Neuronal stem cell (in vitro differentiated cells): ENCODE measurements around the gene FGFR2.

Source experiments
- DNase-seq: peaks from one replicate; pipeline ENCODE4 v3.0.0-alpha.2; 2013; ENCODE audit warnings: low spot score
- H2AFZ ChIP-seq: one replicate; pipeline ENCODE4 v1.6.1; 2013; ENCODE audit warnings: mild to moderate bottlenecking, low read length, inconsistent platforms
- H2AK5ac ChIP-seq: 2 replicates; pipeline ENCODE4 v1.6.1; 2013; ENCODE audit warnings: low read depth, mild to moderate bottlenecking, inconsistent platforms, low read length, moderate library complexity, mixed read lengths
- H2BK120ac ChIP-seq: 2 replicates; pipeline ENCODE4 v1.6.1; 2013; ENCODE audit warnings: low read depth, mild to moderate bottlenecking, inconsistent platforms, low read length, moderate library complexity, mixed read lengths
- H2BK12ac ChIP-seq: one replicate; pipeline ENCODE4 v1.6.1; 2013; ENCODE audit warnings: low read length, inconsistent platforms
- H2BK15ac ChIP-seq: 2 replicates; pipeline ENCODE4 v1.6.1; 2013; ENCODE audit warnings: mild to moderate bottlenecking, low read length, inconsistent platforms, mixed read lengths
- H2BK5ac ChIP-seq: one replicate; pipeline ENCODE4 v1.6.1; 2013; ENCODE audit warnings: inconsistent platforms, mild to moderate bottlenecking, low read length, moderate library complexity
- H3K14ac ChIP-seq: one replicate; pipeline ENCODE4 v1.6.1; 2013; ENCODE audit warnings: low read length, inconsistent platforms
- H3K18ac ChIP-seq: 2 replicates; pipeline ENCODE4 v1.6.1; 2013; ENCODE audit warnings: low read length, inconsistent platforms
- H3K23ac ChIP-seq: 2 replicates; pipeline ENCODE4 v1.6.1; 2013; ENCODE audit warnings: low read depth, mild to moderate bottlenecking, mixed read lengths, low read length, inconsistent platforms; ENCODE audit not compliant: poor library complexity
- H3K27ac ChIP-seq: replicated peaks from 3 replicates; pipeline ENCODE4 v1.5.1; 2013; ENCODE audit warnings: low read length, inconsistent platforms
- H3K27me3 ChIP-seq, 3 experiments: 2 replicates each; pipeline ENCODE4 v1.6.1; 2013; ENCODE audit warnings: low read length in 3 of 3, mild to moderate bottlenecking in 2 of 3, inconsistent platforms in 1 of 3, low read depth in 1 of 3, mixed read lengths in 1 of 3, moderate library complexity in 1 of 3; ENCODE audit not compliant: control insufficient read depth in 3 of 3, insufficient read depth in 3 of 3
- H3K36me3 ChIP-seq, 2 donors: replicated peaks in 1 of 2; 2 replicates each; pipeline ENCODE4 v1.6.1; 2013; ENCODE audit warnings: low read length in 2 of 2; ENCODE audit not compliant: control insufficient read depth in 2 of 2, insufficient read depth in 2 of 2
- H3K4ac ChIP-seq: 2 replicates; pipeline ENCODE4 v1.6.1; 2013; ENCODE audit warnings: inconsistent platforms, mild to moderate bottlenecking, low read length, moderate library complexity
- H3K4me1 ChIP-seq, 2 donors: 1 replicate in 1 of 2; 2 replicates in 1 of 2; pipeline ENCODE4 v1.6.1; 2013; ENCODE audit warnings: low read length in 2 of 2, low read depth in 1 of 2; ENCODE audit not compliant: control insufficient read depth in 2 of 2, insufficient read depth in 1 of 2
- H3K4me2 ChIP-seq: one replicate; pipeline ENCODE4 v1.6.1; 2013; ENCODE audit warnings: mild to moderate bottlenecking, low read length, inconsistent platforms; ENCODE audit not compliant: insufficient read depth, poor library complexity, severe bottlenecking
- H3K4me3 ChIP-seq, 2 donors: 2 replicates each; pipeline ENCODE4 v1.5.1; 2013; ENCODE audit warnings: low read length in 2 of 2, mild to moderate bottlenecking in 2 of 2, inconsistent platforms in 1 of 2, moderate library complexity in 1 of 2
- H3K79me1 ChIP-seq: one replicate; pipeline ENCODE4 v1.6.1; 2013; ENCODE audit warnings: low read depth, mild to moderate bottlenecking, inconsistent platforms, low read length, moderate library complexity
- H3K9ac ChIP-seq: one replicate; pipeline ENCODE4 v1.6.1; 2013; ENCODE audit warnings: mild to moderate bottlenecking, low read depth, low read length, inconsistent platforms; ENCODE audit not compliant: poor library complexity
- H3K9me3 ChIP-seq, 2 donors: replicated peaks in 1 of 2; 2 replicates each; pipeline versions ENCODE3 to v1.6.1; 2013; ENCODE audit warnings: low read length in 2 of 2, mild to moderate bottlenecking in 2 of 2, inconsistent platforms in 1 of 2, low read depth in 1 of 2, mixed read lengths in 1 of 2, moderate library complexity in 1 of 2; ENCODE audit not compliant: control insufficient read depth in 2 of 2, insufficient read depth in 1 of 2
- H4K8ac ChIP-seq: one replicate; pipeline ENCODE4 v1.6.1; 2013; ENCODE audit warnings: low read depth, mild to moderate bottlenecking, inconsistent platforms, low read length, moderate library complexity
- H4K91ac ChIP-seq: one replicate; pipeline ENCODE4 v1.6.1; 2013; ENCODE audit warnings: low read length, low read depth, mild to moderate bottlenecking, inconsistent platforms; ENCODE audit not compliant: poor library complexity
- WGBS, 2 donors: extraction: QIAGEN DNeasy Blood & Tissue Kit; methylation state at CpG; one replicate each; pipeline ENCODE4 v1.1.7; 2013; ENCODE audit warnings: missing lambda C conversion rate in 2 of 2, mixed read lengths in 1 of 2; ENCODE audit not compliant: insufficient read length in 2 of 2, insufficient replicate concordance in 1 of 2; ENCODE audit errors: extremely low coverage in 2 of 2; 5-methylcytosine and 5-hydroxymethylcytosine counted together

The FGFR2 gene

DNA sequence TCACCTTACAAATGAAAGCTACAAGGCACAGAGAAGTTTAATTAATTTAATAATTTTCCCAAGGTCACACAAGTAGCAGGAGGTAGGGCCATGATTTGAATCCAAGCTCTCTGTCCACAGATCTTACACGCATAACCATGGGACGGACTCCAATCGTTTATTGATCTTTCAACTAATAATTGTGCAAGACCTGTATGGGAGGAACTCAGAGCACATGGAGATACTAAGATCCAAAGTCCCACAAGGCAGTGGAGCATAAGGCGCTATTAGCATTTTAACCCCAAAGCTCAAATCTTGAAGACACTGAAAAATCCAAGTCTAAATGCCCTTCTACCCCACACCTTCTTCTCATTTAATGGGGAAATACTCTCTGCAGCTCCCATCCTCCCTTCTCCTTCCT is 143.5 kb downstream of the FGFR2 start:
- Histone ChIP-seq H3K36me3 (no peaks in the 10 kb centered on the region), H3K14ac (no peak overlapping the region), H3K79me1 (no peaks in the 10 kb centered on the region), H2BK12ac (no peak overlapping the region), H2BK120ac (no peak overlapping the region), H3K23ac (no peak overlapping the region), H3K4ac (no peak overlapping the region), H2BK15ac (no peak overlapping the region), H3K27me3 (peaks cover 0 to 5% (median 0%) of the 10 kb centered on the region in 3 experiments), H3K4me3 (no peak overlapping the region), H3K27ac (no peak overlapping the region), H4K91ac (no peak overlapping the region), H3K9ac (no peak overlapping the region), H3K18ac (no peak overlapping the region), H2AK5ac (no peak overlapping the region), H2BK5ac (no peak overlapping the region), H2AFZ (no peak overlapping the region), H3K4me2 (no peak overlapping the region), H4K8ac (no peak overlapping the region), H3K9me3 (no peaks in the 10 kb centered on the region), H3K4me1 (peaks cover 2 to 16% of the 10 kb centered on the region in 2 donors)
- WGBS, 2 donors: no CpG with 5 or more reads among the region's 4 CpGs
- no peak for DNase-seq

DNA sequence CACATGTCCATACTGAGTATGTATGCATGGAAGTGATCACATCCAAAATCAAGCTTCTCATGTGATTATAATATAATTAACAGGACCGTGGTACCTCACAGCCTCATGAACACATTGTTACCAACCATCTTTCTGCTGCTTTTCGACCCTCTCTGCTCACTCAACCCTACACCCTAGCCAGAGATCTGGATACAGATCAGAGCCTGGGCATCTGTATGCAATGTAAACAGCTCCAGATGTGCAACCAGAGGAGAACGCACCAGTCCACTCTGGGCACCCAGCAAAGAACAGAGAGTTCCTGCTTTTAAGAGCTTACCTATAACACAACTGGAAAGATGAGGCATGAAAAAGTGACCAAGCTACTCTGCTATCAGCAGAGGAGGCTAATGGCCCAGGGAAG is 145.1 kb downstream of the FGFR2 start:
- DNase-seq: no peak
- Histone ChIP-seq H2BK5ac (no peak overlapping the region), H3K4me3 (no peak overlapping the region), H2BK120ac (no peak overlapping the region), H3K27ac (no peak overlapping the region), H2AFZ (no peak overlapping the region), H2BK12ac (no peak overlapping the region), H3K79me1 (no peaks in the 10 kb centered on the region), H3K23ac (no peak overlapping the region), H3K36me3 (no peaks in the 10 kb centered on the region), H3K4ac (no peak overlapping the region), H3K9ac (no peak overlapping the region), H3K18ac (no peak overlapping the region), H3K9me3 (no peaks in the 10 kb centered on the region), H3K14ac (no peak overlapping the region), H3K27me3 (no peaks in the 10 kb centered on the region), H2BK15ac (no peak overlapping the region), H4K91ac (no peak overlapping the region), H4K8ac (no peak overlapping the region), H3K4me2 (no peak overlapping the region), H3K4me1 (peaks cover 2 to 11% of the 10 kb centered on the region in 2 donors), H2AK5ac (no peak overlapping the region)
- WGBS, 2 donors: no CpG with 5 or more reads among the region's 3 CpGs

DNA sequence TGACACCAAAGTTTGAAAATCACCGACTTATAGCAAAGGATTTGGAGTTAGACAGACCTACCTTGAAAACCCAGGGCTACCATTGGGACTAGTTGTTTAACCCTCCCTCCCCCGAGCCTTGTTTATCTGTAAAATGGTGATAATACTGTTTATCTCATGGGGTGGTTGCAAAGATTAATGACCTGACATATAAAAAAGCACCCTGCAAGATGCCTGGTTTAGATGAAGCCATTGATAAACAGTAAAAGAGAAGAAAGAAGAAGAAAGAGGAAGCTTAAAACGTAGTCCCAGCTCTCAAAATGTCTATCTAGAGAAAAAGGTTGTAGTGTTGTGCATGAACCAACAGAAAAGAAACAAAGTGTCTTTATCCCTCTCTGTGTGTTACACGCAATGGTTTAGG is 145.7 kb downstream of the FGFR2 start:
- Histone ChIP-seq H3K9ac (no peak overlapping the region), H4K8ac (no peak overlapping the region), H2AK5ac (no peak overlapping the region), H3K27me3 (no peaks in the 10 kb centered on the region), H3K36me3 (no peaks in the 10 kb centered on the region), H3K9me3 (no peaks in the 10 kb centered on the region), H3K4me3 (no peak overlapping the region), H2AFZ (no peak overlapping the region), H2BK120ac (no peak overlapping the region), H4K91ac (no peak overlapping the region), H2BK12ac (no peak overlapping the region), H3K18ac (no peak overlapping the region), H3K4me1 (peaks cover 2 to 11% of the 10 kb centered on the region in 2 donors), H3K4ac (no peak overlapping the region), H2BK5ac (no peak overlapping the region), H3K79me1 (no peaks in the 10 kb centered on the region), H3K23ac (no peak overlapping the region), H3K27ac (no peak overlapping the region), H2BK15ac (no peak overlapping the region), H3K4me2 (no peak overlapping the region), H3K14ac (no peak overlapping the region)
- no CpG with 5 or more reads among the region's 4 CpGs for WGBS, 2 donors
- no peak for DNase-seq

DNA sequence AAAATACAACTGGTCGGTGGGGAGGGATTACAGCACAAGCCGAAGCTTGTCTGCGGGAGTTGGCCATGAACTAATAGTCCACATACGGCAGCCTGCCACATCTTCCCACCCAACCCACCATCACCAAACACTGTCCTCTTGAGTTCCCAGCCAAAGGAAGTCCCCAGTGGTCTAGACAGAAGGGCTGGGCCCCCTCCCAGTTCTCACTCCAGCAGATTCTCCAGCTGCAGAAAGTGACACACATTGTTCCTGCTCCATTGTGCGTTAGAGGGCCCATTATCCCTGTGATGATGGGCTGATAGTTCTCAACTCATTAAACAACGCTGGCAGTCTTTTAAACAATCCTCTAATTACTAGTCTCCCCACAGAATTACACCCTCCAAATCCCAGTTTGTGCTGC is 148.0 kb downstream of the FGFR2 start:
- H2AFZ ChIP-seq: no peak overlapping the region
- no peak for DNase-seq
- H2BK120ac ChIP-seq: no peak overlapping the region
- no peak overlapping the region for H3K23ac ChIP-seq
- no peak overlapping the region for H2BK15ac ChIP-seq
- H4K91ac ChIP-seq: no peak overlapping the region
- H3K18ac ChIP-seq: no peak overlapping the region
- H3K4ac ChIP-seq: no peak overlapping the region
- no peaks in the 10 kb centered on the region for H3K9me3 ChIP-seq
- whole genome bisulfite sequencing, 2 donors: no CpG with 5 or more reads among the region's 6 CpGs
- H3K27me3 ChIP-seq: no peaks in the 10 kb centered on the region
- no peak overlapping the region for H3K27ac ChIP-seq
- H3K14ac ChIP-seq: no peak overlapping the region
- no peak overlapping the region for H3K9ac ChIP-seq
- peaks cover 2 to 9% of the 10 kb centered on the region in 2 donors for H3K4me1 ChIP-seq
- no peaks in the 10 kb centered on the region for H3K79me1 ChIP-seq
- no peak overlapping the region for H4K8ac ChIP-seq
- H2AK5ac ChIP-seq: no peak overlapping the region
- H3K4me3 ChIP-seq: no peak overlapping the region
- no peak overlapping the region for H2BK5ac ChIP-seq
- no peaks in the 10 kb centered on the region for H3K36me3 ChIP-seq
- H3K4me2 ChIP-seq: no peak overlapping the region
- H2BK12ac ChIP-seq: no peak overlapping the region
